Stomach (tissue), 9 donors: ENCODE measurements around the gene SF3B2. TPM values are rescaled to one million over a fixed set of nuclear protein-coding genes. Genes with fewer than 3 reads are reported as not detected.
"Not testable (repeated sequence)": the region's sequence is repeated elsewhere in the genome, so short reads cannot be mapped to it uniquely, and the experiment has no call there.

Source experiments
- DNase-seq, 2 donors: peaks; one replicate each; pipeline versions ENCODE4 v3.0.0 to v3.0.0-alpha.2; 2013 to 2019
- H3K27ac ChIP-seq, 5 donors: fragments of 200-600 bp in 4 of 5; sonication (generic) in 4 of 5; one replicate each; pipeline ENCODE4 v1.5.1; 2013 to 2019; ENCODE audit warnings: mild to moderate bottlenecking in 1 of 5, moderate library complexity in 1 of 5
- H3K27me3 ChIP-seq, 3 donors: fragments of 200-600 bp; sonication (generic); one replicate each; pipeline ENCODE4 v1.5.1; 2017 to 2019; ENCODE audit warnings: mixed run types in 1 of 3
- H3K36me3 ChIP-seq, 4 donors: fragments of 200-600 bp; sonication (generic); 1 replicate in 3 of 4; 2 replicates in 1 of 4; pipeline ENCODE4 v1.5.1; 2016 to 2019
- H3K4me1 ChIP-seq, 4 donors: fragments of 200-600 bp; sonication (generic); one replicate each; pipeline ENCODE4 v1.5.1; 2016 to 2019
- H3K4me3 ChIP-seq, 4 donors: fragments of 200-600 bp; sonication (generic) in 3 of 4; one replicate each; pipeline ENCODE4 v1.5.1; 2016 to 2019; ENCODE audit warnings: mild to moderate bottlenecking in 1 of 4
- H3K9me3 ChIP-seq, 4 donors: fragments of 200-600 bp; sonication (generic); one replicate each; pipeline ENCODE4 v1.5.1; 2016 to 2019
- EP300 ChIP-seq: sonication (generic); formaldehyde crosslinking; IDR thresholded peaks from one replicate; pipeline ENCODE4 v1.6.1; 2017; ENCODE audit warnings: antibody characterized with exemption
- POLR2A ChIP-seq, 4 donors: fragments of 450-650 bp; IDR thresholded peaks; one replicate each; pipeline ENCODE4 v1.6.1; 2016; ENCODE audit warnings: antibody characterized with exemption in 4 of 4, control low read depth in 2 of 4, mild to moderate bottlenecking in 1 of 4, moderate library complexity in 1 of 4
- POLR2AphosphoS5 ChIP-seq, 3 donors: sonication (generic); formaldehyde crosslinking; IDR thresholded peaks; one replicate each; pipeline ENCODE4 v1.6.1; 2016; ENCODE audit warnings: antibody characterized with exemption in 3 of 3
- WGBS, 5 donors: extraction: QIAGEN DNeasy Blood & Tissue Kit in 3 of 5; methylation state at CpG; one replicate each; pipeline versions ENCODE4 v1.1.5 to v1.1.7; 2013 to 2018; 5-methylcytosine and 5-hydroxymethylcytosine counted together
- intact Hi-C: fragments of 100-400 bp; cut with DNase I; formaldehyde crosslinking; loops from one replicate; pipeline ENCODE4 v1.15.1; 2023; ENCODE audit warnings: low total_unique reads
- polyA plus RNA-seq, 3 donors: library from polyadenylated mRNA; stranded (reverse); fragments of 200-250 nt; gene quantifications; one replicate each; pipeline ENCODE4 v1.2.3, GENCODE V29; 2013
- total RNA-seq, 5 donors: library from RNA; depleted of rRNA; stranded (reverse); fragments of >200 nt; gene quantifications; one replicate each; pipeline versions ENCODE4 v1.1.0 to v1.2.3, GENCODE V29; 2014 to 2016
- TF ChIP-seq, protein P1 (sequence below), 7 experiments: fragments of 450-650 bp in 4 of 7; fragments of 200-600 bp in 3 of 7; sonication (generic) in 3 of 7; IDR thresholded peaks; one replicate each; pipeline ENCODE4 v1.5.1; 2016 to 2019; ENCODE audit warnings: antibody characterized with exemption in 7 of 7, control low read depth in 2 of 7, mild to moderate bottlenecking in 1 of 7
- donor health status: healthy with polysubstance abuse.
- donor health status: Bipolar disorder and iron deficiency.
- donor health status: healthy.

SF3B2 gene
- total and polyA plus RNA-seq, 8 donors, result 52.7 to 366 (median 108) TPM

DNA sequence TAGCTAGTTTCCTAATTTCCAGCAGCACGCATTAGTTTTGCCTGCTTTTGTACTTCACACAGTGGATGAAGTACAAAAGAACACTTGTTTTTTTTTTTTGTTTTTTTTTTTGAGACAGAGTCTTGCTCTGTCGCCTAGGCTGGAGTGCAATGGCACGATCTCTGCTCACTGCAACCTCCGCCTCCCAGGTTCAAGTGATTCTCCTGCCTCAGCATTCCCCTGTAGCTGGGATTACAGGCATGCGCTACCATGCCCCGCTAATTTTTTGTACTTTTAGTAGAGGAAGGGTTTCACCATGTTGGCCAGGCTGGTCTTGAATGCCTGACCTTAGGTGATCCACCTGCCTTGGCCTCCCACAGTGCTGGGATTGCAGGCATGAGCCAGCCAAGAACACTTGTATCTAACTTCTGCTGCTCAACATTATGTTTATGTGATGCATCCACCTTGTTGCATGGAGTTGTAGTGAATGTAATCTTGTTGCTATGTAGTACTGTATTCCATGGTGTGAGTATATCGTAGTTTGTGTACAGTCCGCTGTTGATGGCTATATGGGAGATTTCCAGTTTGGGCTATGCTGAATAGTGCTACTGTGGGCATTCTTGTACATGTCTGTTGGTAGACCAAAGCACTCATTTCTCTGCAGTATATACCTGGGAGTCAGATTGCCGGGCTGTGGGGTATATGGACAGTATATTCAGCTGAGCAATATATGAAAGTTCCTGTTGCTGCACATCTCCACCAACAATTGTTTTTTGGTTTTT is 35.2 kb downstream of the SF3B2 start:
- Histone ChIP-seq H3K4me1 (peaks cover 11 to 34% (median 28%) of the 10 kb centered on the region in 4 donors), H3K27me3 (no peaks in the 10 kb centered on the region), H3K27ac (no peak overlapping the region), H3K9me3 (no peaks in the 10 kb centered on the region), H3K4me3 (no peak overlapping the region), H3K36me3 (no peaks in the 10 kb centered on the region)
- DNase-seq, result no peak
- WGBS, 5 donors, result 84 to 90% (median 90%) methylated on average over 9 of the region's 9 CpGs
- intact Hi-C loops, result no loop called here
- TF ChIP-seq EP300 (no peak), POLR2A (IDR thresholded peaks at IDR 0.05) (no peak), POLR2AphosphoS5 (IDR thresholded peaks at IDR 0.05) (no peak)
- TF ChIP-seq, protein P1, sequence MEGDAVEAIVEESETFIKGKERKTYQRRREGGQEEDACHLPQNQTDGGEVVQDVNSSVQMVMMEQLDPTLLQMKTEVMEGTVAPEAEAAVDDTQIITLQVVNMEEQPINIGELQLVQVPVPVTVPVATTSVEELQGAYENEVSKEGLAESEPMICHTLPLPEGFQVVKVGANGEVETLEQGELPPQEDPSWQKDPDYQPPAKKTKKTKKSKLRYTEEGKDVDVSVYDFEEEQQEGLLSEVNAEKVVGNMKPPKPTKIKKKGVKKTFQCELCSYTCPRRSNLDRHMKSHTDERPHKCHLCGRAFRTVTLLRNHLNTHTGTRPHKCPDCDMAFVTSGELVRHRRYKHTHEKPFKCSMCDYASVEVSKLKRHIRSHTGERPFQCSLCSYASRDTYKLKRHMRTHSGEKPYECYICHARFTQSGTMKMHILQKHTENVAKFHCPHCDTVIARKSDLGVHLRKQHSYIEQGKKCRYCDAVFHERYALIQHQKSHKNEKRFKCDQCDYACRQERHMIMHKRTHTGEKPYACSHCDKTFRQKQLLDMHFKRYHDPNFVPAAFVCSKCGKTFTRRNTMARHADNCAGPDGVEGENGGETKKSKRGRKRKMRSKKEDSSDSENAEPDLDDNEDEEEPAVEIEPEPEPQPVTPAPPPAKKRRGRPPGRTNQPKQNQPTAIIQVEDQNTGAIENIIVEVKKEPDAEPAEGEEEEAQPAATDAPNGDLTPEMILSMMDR (IDR thresholded peaks at IDR 0.05), result no peak

DNA sequence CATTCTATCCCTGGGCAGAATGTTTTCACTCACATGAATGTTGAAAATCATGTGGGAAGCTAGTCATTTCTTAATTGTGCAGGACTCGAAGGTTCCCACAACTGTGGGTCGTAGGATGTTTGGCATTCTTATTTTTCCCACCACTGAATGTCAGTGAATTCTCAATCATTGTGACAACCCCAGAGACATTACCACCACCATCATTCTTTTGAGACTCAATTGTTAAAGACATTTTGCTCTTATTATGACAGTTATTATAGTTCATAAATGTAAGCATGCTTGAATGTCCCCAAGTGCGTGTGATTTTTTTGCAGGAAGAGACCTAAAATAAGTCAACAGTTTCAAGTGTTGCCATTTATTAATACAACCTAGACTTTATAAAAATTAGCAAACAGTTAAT is 36.9 kb downstream of the SF3B2 start:
- 86 to 93% (median 89%) methylated on average over 3 of the region's 3 CpGs for WGBS, 5 donors

DNA sequence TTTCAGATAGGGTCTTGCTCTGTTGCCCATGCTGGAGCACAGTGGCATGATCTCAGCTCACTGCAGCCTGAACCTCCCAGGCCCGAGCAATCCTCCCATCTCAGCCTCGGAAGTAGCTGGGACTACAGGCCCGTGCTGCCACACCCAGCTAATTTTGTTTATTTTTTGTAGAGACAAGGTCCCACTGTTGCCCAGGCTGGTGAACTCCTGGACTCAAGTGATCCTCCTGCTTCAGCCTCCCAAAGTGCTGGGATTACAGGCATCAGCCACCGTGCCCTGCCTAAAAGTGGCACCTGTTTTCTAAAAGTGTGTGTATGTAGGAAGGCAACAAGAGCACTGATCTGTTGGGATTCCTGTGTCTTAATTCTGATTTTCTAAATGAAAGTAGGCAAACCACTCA is 38.1 kb downstream of the SF3B2 start:
- no peak for DNase-seq
- peaks cover 0 to 6% (median 2%) of the 10 kb centered on the region in 4 donors for H3K4me1 ChIP-seq
- no peaks in the 10 kb centered on the region for H3K9me3 ChIP-seq
- no peak overlapping the region for H3K4me3 ChIP-seq
- TF ChIP-seq EP300 (no peak), POLR2A (IDR thresholded peaks at IDR 0.05) (no peak), POLR2AphosphoS5 (IDR thresholded peaks at IDR 0.05) (no peak)
- TF ChIP-seq, protein P1 (IDR thresholded peaks at IDR 0.05), result no peak
- intact Hi-C loops, result no loop called here
- H3K36me3 ChIP-seq, result no peaks in the 10 kb centered on the region
- H3K27me3 ChIP-seq, result no peaks in the 10 kb centered on the region
- WGBS, 5 donors, result 60 to 83% (median 76%) methylated on average over 4 of the region's 4 CpGs
- H3K27ac ChIP-seq, result no peak overlapping the region

More for the DNA sequence above, 36.9 kb downstream of the SF3B2 start:
- Histone ChIP-seq H3K4me3 (no peak overlapping the region), H3K9me3 (no peaks in the 10 kb centered on the region), H3K27ac (no peak overlapping the region), H3K27me3 (no peaks in the 10 kb centered on the region), H3K4me1 (peaks cover under 1 to 16% (median 11%) of the 10 kb centered on the region in 4 donors), H3K36me3 (no peaks in the 10 kb centered on the region)
- no peak for DNase-seq
- intact Hi-C loops, result no loop called here
- no peak for TF ChIP-seq EP300
- TF ChIP-seq POLR2AphosphoS5 (IDR thresholded peaks at IDR 0.05), result no peak
- no peak for TF ChIP-seq POLR2A (IDR thresholded peaks at IDR 0.05)
- TF ChIP-seq, protein P1 (IDR thresholded peaks at IDR 0.05), result no peak

DNA sequence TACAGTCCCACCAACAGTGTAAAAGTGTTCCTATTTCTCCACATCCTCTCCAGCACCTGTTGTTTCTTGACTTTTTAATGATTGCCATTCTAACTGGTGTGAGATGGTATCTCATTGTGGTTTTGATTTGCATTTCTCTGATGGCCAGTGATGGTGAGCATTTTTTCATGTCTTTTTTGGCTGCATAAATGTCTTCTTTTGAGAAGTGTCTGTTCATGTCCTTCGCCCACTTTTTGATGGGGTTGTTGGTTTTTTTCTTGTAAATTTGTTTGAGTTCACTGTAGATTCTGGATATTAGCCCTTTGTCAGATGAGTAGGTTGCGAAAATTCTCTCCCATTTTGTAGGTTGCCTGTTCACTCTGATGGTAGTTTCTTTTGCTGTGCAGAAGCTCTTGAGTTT is 40.0 kb downstream of the SF3B2 start:
- H3K36me3 ChIP-seq, H3K27ac ChIP-seq, intact Hi-C loops, H3K27me3 ChIP-seq, H3K9me3 ChIP-seq, DNase-seq, H3K4me1 ChIP-seq, H3K4me3 ChIP-seq: not testable (repeated sequence)
- WGBS, 5 donors, result 91 to 100% (median 95%) methylated on average over 2 of the region's 2 CpGs

DNA sequence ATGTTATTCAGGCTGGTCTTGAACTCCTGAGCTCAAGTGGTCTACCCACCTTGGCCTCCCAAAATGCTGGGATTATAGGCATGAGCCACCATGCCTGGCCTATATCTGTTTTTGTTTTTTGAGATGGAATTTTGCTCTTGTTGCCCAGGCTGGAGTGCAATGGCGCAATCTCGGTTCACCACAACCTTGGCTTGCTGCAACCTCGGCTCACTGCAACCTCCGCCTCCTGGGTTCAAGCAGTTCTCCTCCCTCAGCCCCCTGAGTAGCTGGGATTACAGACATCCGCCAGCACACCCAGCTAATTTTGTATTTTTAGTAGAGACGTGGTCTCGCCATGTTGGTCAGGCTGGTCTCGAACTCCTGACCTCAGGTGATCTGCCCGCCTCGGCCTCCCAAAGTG is 47.6 kb downstream of the SF3B2 start:
- peaks cover 0 to 37% (median 11%) of the 10 kb centered on the region in 4 donors for H3K4me1 ChIP-seq
- H3K27ac ChIP-seq, DNase-seq, H3K4me3 ChIP-seq, H3K36me3 ChIP-seq, H3K9me3 ChIP-seq, H3K27me3 ChIP-seq, intact Hi-C loops: not testable (repeated sequence)
- 91 to 96% (median 92%) methylated on average over 10 of the region's 10 CpGs for WGBS, 5 donors
